NOMO-1 (cell line): Measurements from ENCODE around the gene MYH7B.

Source experiments
- DNase-seq, 2 experiments: peaks; one replicate each; lab custom pipeline; 2025; ENCODE audit not compliant: unreplicated experiment in 2 of 2; lab: John Stamatoyannopoulos, UW

MYH7B gene

DNA sequence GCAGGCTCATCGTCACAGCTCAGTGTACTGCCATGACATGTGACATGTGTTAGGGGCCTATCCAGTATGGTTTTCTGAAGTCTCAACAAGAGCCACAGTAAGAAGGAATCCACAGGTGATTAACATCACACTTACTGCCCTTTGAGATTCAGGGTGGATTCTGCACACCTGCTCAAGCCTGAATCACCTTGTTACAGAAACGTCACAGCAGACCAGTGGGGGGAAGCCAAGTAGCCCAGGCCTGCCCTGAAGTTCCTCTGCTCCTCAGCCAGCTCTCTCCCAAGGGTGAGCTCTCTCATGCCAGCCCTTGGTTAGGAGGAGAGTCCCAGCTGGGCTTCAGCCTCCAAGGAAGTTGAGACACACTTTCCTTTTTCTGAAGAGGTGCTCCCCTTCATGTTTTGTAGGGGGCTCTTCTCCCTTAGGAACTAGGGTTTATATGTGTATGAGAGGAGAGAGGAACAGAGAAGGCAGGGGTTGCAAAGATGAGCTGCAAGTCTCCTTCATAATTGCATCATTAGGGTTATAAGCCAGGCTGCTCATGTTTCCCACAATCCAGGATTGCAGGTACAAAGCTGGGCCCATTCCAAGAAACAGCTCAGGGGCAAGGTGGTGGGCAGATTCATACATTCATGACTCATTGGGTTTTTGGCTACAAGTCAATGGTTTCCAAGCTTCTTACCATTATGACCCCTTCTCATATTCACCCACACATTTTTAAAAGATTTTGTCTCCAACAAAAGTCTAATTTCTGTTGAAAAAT is 11.7 kb upstream of the MYH7B start:
- no peak for DNase-seq

DNA sequence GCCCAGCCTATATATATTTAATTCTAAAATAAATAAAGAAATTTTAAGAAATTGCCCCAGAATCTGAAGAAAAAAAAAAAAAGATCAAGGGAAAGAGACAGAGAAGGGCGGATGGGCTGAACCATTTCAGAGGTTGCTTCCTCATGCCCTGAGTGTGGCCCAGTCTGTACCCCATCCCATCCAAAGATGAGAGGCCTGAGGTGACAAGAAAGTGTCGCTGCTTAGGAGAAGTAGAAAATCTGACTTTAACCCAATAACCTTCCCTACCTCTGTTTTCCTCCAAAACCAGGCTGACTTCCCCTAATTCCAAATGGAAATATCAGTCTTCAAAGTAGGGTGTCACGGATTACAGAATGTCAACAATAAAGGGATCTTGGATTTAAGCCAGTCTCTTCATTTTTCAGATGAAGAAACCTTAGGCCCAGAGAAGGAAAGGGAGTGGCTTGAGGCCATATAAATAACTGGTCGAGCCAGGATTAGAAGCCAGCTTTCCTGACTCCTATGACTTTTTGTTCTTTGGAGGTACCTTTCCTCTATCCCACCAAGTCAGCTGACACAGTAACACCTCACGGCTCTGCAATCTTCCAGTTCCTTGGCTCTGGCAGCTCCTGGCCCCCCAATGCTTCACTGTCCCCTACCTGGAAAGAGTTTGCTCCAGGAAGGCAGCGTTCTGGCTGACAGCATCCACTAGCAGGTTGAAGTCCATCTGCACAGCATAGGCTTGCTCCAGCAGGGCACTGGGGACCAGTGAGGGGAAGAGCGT is 10.2 kb upstream of the MYH7B start:
- DNase-seq = no peak

DNA sequence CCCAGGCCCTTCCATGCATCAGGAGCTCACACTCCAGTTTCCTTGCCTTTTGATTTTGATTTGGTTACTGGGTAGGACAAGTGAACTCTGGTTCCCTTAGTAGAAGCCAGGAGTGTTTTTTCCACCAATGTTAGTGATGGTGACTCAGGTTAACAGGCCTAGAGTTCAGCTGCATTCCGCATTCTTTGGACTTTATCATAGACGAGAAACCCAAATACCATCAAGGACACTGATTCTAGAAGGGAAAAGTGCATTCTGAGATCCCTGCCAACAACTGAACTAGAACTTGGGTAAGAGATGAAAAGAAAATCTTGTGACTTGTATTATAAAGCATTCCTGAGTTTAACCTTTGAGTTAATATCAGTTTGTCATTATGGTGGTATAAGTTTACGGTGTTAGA is 9.0 kb upstream of the MYH7B start:
- no peak for DNase-seq

DNA sequence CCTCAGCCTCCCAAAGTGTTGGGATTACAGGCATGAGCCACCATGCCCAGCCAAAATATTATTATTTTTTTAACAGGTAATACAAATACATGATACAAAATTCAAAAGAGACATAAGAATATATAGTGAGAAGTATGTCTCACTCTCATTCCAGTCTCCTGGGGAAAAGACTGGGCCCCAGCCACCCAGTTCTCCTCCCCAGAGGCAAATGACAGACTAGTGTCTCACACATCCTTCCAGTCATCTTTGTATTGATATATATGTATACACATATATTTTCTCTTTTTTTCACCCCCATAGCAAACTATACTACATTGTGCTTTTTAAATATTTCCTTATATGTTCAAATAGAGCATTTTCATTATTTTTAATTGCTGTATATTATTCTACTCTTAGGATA is 8.3 kb upstream of the MYH7B start:
- DNase-seq = no peak

DNA sequence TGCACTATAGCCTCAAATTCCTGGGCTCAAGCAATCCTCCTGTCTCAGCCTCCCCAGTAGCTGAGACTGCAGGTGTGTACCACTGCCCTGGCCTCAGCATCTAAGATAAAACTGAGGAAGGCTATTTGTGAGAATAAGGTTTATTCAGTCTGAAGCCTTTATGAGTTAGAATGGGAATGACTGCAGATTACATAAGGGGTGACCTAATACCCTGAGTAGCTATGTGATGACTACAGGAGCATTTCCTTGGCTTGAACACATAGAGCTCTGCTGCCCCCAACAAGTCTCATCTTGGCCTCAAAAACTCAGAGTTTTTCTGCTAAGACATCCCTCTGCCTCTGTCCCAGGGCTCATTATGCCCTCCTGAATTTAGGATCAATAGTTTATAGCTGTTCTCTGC is 7.6 kb upstream of the MYH7B start:
- DNase-seq = no peak

DNA sequence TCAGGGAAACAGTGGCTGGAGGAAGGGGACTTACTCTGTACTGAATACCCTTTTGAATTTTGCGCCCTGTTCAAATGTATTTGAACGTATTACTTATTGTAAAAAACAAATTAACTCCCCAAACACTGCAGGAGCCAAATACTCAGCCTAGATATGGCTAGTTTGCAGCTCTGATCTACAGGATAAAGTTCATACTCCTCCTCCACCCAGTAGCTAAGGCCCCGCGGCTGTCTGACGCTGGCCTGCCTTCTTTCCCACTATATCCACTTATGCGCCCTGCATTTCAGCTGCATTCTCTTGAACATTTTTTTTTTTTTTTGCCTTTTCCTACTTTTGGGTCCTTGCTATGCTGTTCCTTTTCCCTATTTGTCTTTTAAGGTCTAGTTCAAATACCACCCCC is 6.5 kb upstream of the MYH7B start:
- DNase-seq = no peak

DNA sequence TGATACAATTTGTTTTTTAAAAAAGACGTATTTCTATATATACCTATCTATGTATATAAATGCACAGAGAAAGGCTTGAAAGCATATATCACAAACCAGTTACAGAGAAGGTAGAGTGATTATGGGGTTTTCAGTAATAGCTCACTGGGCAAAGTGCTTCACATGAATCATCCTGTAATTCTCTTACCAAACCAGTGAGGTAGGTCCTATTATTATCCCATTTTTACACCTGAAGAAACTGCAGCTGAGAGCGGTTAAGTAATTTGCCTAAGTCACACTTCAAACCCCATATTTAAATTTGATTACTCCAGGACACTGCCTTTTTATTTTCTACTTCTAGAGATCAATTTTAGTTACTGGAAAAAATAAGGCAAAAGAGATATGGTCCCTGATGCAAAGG is 4.4 kb upstream of the MYH7B start:
- DNase-seq = no peak

DNA sequence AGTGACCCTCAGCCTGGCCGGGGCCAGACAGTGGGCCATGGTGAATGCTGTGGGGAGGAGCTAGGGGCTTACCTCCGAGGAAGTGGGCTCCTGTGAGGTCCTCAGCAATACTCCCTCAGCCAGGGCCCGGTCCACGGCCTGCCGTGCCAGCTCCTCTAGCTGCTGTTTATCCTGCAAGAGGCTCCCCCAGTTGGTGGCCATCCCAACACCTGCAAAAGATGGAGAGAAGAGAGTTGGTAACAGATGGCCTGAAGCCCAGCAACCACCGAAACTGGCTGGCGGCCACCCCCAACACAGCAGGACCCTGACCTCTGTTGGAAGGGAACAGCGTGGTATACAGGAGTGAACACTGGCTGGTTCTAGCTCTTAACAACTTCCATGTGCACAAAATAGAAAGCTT is 4.0 kb upstream of the MYH7B start:
- no peak for DNase-seq

DNA sequence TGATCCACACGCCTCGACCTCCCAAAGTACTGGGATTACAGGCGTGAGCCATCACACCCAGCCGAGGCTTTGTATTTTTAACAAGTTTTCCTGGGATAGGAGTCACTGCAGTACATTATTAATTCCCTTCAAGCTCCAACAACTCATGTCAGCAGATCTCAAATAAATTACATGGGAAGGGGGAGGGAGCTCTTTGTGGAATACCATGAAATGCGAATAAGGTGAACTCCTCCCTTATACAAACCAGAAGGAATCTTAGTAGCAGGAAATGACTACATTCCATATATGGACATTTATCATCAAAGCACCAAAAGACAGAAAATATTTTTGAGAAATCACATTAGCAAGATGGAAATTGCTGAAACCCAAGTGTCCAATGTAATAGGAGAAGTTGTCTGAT is 3.0 kb upstream of the MYH7B start:
- no peak for DNase-seq

DNA sequence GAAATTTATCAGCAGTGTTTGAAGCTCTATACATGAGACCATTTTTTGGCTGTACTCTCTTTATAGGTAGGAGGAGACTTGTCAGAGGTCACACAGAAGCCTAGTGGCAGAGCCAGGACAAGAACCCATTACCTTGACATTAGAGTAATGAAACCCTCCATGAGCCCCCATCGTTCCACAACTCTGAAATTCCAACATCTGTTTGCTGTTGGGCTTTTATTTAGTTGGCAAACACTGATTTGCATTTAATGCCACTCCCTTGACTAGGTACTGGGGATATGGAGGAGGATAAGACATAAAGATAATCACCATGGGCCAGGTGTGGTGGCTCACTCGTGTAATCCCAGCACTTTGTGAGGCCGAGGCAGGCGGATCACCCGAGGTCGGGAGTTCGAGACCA is 1.7 kb upstream of the MYH7B start:
- no peak for DNase-seq

DNA sequence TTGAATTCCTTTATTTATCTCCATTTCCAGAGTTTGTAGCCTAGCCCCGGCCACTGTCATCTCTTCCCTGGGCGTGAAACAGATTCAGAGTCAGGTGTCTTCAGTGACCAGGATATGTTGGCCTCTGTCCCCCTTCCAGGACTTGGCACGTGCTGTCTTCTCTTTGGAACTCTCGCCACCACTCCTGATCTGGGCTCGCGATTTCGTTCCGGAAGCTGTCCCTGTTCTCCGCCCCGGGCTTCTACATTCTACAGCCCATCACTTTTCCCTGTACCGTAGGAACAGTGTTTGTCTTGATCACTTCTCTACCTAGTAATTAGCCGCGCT is 801 bp upstream of the MYH7B start:
- DNase-seq = peak in 1 of 2 experiments; percentile 60

DNA sequence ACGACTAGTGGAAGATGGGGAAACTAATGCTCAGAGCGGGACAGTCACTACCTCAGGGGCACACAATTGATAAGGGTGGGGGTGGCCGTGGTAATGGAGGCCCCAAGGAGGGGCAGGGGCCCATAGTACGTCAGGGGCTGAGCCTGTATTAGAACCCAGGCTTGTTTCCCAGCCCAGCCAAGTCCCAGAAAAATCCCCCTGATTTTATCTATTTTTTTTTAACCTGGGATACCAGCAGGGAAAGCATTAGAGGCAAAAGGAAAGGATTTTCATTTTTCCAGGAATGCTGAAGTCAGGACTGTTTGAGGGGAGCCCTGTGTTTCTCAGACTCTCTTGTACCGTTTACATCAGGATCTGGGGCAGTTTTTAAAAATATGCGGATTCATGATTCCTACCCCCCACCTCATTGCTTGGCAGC is 382 bp downstream of the MYH7B start:
- no peak for DNase-seq

DNA sequence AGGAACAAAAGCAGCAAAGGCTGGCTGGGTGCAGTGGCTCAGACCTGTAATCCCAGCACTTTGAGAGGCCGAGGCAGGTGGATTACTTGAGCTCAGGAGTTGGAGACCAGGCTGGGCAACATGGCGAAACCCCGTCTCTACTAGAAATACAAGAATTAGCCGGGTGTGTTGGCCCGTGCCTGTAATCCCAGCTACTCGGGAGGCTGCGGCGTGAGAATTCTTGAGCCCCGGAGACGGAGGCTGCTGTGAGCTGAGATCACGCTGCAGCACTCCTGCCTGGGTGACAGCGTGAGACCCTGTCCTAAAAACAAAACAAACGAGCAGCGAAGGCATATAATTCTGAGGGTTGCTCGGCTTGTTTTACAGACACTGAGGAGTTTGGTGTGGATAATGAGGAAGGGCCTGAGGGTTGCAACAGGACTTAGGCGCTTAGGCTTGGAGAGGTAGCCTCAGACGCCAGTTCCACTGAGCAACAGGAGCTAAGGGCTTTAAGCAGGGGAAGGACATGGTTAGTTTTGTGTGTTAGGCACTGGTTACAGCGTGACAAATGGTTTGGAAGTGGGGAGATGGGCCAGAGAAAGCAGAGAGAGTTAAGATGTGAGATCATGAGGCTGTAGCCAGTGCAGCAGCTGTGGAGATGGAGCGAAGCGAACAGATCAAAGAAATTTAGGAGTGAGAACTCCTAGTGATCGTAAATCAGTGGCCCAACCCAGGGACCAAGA is 1.2 kb downstream of the MYH7B start:
- no peak for DNase-seq

DNA sequence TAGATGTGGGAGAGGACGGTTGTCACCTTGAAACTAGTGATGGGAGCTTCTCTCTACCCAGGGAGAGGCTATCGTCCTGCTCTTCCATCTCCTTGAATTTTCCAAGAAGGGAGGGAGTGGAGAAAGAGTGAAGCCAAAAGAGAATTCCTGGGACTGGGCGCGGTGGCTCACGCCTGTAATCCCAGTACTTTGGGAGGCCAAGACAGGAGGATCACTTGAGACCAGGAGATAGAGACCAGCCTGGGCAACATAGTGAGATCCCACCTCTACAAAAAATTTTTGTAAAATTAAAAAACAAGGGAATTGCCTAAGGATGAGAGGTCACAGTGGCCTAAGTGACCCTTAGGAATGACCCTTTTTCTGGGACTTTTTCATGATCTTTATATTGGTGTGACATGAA is 8.8 kb downstream of the MYH7B start:
- no peak for DNase-seq

DNA sequence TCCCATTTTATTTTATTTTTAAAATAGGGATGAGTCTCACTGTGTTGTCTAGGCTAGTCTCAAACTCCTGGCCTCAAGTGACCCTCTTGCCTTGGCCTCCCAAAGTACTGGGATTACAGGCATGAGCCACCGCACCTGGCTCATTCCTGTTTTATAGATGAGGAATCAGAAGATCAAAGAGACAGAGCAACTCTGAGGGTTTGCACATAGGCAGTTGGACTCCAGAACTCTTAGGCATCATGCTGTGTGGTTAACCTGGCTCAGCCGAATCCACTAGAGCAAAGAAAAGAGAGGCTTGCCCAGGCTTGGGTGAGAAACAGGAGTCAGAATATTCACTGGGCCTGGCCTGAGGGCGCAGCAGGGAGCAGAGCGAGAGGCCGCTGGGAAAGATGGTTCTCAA is 9.4 kb downstream of the MYH7B start:
- DNase-seq = no peak

DNA sequence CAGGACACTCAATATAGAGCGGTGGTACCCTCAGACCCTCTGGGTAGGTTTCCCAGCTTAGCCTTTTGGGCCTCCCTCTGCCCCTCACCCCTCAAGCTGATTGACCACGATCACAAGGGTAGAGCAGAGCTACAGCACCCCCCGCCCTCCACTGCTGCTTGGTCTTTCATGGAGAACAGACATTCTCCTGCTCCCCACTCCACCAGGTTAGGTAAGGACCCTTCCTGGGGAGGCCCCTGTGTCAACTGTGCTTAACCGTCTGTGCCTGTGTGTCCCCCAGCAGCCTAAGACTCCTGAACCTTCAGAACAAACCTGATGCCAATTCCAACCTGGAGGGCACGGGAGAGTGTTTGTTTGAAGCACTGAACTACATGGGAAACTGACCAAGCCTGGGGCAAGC is 11.8 kb downstream of the MYH7B start:
- DNase-seq = no peak

DNA sequence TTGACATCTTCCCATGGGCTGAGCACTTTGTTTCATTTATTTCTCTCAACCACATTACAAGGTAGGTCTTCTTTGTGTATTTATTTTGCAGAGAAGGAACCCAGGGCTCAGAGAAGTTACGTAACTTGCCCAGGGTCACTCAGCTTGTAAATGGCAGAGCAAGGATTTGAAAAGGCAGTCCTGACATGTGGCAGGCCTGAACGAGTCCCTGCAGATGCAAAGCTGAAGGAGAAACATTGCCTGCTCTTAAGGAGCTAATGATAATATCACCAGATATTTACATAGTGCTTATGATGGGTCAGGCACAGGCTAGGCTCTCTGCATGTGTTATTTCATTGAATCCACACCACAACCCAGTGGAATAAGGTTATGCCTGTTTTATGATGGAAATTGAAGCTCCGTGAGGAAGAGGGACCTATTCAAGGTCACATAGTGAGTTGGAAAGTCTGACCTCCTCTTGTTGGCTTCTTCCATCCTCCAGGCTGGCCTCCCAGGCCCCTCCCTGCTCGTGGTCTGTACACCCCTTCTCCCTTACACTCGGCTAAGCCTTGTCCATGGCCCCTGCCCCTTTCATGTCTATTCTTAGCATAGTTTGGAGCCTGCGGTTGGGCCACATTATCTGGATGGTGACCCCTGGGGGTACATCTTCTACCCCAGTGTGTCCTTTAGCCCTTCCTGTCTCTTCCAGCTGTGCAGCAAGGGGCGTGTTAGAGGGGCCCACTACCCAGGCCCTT is 12.5 kb downstream of the MYH7B start:
- no peak for DNase-seq

DNA sequence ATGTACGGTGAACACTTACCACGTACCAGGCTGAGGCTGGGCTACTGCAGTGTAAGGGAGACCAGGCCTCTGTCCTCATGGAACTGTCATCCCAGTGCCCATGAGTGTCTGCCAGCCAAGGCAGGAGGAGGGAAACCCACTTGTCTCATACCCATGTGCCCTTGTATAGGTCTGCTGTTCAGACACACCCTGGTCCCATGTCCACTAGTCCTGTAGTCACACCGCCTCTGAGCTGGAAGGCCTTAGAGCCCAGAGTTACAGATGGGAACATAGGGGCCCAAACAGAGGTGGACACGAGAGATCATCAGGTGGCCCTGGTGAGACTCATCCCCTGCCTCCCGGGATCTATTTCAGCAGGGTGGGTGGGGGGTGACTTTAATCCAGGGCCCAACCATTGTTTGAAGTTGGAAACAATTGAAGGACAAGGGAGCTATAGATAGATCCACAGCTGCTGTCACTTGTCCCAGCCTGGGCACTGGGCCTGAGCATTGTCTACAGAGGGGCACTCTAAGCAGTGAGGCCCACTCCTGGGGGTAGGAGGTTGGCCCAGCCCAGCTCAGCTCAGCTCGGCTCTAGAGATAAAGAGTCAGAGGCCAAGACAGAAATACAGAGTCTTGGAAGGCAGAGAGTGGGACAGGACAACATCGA is 14.6 kb downstream of the MYH7B start:
- DNase-seq = no peak

DNA sequence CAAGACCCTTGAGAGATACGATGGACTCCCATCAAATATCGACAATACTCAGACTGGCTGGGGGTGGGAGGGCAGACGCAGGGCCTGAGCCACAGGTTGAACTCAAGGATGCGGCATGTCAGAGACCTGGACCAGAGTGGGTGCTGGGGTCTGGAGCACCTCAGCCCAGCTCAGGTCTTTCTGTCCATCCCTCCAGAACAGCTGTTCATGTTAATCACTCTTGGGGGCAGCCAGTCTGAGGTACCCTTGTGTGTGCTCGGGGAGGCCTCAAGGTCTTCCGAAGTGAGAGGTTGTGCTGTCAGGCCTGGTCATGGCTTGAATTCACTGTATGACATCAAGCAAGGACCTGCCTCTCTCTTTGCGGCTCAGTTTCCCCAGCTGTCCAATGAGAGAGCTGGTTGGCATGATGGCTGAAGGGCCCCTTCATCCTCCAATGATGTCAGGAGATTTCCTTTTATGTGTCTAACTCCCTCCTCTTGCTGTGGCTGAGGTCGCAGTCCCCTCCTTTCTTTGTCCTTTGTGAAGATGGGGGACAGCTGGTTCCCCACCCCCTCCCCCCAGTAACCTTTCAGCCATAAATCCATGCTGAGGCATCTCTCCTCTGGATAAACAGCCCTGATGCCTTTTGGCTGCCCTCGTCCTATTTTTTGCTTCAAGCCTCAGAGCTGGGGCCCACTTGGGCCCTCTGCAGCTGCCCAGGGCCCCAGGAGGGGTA is 15.3 kb downstream of the MYH7B start:
- no peak for DNase-seq

DNA sequence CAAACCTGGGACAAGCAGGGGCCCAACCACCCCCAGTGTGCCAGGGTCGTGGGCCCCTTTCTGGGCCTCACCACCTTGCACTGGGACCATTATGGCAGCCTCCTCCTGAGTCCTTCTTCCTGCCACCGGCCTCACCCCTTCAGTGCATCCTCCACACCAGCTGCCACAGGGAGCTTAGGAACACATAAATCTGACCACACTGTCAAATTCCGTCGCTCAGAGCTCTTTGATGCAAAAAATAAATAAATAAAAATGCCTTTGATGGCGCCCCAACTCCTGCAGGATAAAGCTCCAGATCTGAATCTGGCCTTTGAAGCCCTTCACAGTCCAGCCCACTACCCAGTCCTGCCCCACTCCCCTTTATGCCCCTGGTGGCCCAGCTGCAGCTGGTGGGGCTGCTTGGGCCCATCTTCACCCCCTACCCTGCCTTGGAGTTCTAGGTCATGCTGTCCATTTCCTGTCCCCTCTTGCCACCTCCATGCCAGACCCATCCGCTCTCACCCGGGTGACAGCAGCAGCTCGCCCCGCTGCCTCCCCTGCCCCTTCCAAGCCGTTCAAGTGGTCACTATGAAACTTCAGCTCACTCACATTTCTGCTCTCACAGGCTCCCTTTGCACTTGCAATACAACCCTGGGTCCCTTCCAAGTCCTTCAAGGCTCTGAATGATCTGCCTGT is 16.0 kb downstream of the MYH7B start:
- DNase-seq = no peak
